HG03571 (cell line): ENCODE data around the gene ARL5C.

ENCODE experiments used
- ATAC-seq: cut with Tn5 transposase; IDR thresholded peaks from one replicate; pipeline ENCODE4 v1.9.1; 2021; ENCODE audit not compliant: unreplicated experiment

The ARL5C gene, protein sequence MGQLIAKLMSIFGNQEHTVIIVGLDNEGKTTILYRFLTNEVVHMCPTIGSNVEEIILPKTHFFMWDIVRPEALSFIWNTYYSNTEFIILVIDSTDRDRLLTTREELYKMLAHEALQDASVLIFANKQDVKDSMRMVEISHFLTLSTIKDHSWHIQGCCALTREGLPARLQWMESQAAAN

DNA sequence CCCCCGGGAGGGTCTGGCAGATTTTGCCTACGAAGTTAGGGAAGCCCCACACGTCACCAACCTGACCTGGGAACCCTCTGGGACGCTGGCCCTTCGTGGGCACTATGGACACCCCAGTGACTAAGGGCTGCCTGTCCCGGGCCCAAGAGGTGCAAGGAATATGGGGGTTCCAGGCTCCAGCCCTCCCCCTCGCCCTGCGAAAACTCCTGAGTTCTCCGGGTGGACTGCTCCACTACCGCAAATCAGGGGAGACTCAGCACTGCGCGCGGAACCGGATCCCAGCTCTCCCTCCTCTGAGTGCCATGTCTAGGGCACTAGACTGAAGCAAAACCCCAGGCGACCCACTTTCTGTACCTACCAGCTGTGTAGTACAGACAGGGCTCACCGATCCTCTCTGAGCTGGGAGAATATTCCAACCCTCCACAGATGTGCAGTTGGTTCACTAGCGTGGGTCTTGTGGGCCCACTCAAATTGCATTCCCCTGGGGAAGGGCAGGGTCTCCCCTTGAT, at the start of gene ARL5C:
ARL5C (minus strand) TSS at position 321 of the 509 bp plus-strand sequence. CDS start 401 bp downstream, outside the sequence.
- ATAC-seq: no peak

DNA sequence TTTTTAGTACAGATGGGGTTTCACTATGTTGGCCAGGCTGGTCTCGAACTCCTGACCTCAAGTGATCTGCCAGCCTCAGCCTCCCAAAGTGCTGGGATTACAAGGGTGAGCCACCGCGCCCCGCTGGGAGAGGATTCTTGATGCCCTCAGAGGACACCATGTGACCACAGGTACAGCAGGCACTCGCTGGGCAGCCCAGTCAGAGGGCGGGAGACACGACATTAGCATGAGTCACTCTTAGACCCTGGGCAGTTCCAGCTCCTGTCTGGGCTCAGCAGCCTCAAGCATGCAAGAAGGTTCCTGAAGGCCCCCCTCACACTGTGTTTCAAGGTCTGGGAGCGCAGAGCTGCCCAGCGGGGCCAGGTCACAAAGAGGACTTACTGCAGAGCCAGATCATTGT, 47.9 kb upstream of the ARL5C start:
- ATAC-seq: no peak

DNA sequence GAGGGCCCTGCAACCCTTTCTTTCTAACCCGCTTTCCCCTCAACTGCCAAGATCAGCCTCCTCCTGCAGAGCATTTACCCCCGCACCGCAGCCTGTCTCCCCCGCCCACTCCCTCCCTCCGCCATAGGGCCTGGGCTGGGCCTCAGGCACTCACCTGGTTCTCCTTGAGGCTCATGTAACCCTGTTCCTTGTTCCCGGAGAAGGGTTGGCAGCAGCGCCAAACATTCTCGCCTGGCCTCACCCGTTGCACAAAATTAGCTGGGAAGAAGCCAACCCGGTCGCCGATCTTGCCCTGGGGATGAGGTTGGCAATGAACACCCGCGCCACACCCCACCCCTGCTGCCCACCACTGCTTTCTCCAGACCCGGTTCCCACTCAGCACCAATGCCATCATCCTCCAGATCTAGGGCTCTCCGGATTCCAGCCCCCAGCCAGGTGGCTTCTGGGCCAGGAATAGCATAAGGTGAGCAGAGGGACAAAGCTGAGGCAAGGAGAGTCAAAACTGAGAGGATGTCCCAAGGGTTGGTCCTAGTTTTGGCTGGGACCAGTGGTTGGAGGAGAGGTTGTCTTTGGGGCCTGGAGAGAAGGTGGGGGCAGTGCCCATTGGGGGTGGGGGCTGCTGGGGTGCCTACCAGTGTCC, 47.0 kb upstream of the ARL5C start:
- ATAC-seq: no peak

DNA sequence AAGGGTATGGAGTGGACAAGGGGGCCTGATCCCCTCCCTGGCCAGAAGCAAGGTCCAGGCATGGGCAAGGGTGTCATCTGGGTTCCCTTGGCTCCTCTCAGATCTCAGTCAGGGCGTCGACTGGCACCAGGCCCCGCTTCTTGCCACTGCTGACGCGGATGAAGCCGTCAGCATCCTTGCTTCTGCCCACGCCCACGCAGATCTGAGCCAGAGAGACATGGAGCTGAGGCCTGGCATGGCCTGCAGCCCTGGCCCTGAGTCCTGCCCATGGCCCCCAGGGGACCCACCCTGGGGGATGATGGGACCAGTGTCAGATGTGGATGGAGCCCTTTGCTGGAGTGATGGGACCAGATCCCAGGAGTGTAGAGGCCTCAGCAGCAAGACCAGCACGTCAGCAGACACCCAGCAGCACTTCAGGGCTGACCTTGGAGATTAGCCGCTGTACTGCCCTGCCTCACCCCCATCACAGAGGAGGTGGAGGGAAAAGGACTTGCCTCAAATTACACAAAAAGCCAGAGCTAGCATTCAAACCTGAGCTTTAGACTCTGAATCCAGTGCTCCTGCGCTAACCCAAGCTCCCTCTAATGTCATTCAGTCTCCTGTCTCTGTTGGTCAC, 46.3 kb upstream of the ARL5C start:
- no peak for ATAC-seq

DNA sequence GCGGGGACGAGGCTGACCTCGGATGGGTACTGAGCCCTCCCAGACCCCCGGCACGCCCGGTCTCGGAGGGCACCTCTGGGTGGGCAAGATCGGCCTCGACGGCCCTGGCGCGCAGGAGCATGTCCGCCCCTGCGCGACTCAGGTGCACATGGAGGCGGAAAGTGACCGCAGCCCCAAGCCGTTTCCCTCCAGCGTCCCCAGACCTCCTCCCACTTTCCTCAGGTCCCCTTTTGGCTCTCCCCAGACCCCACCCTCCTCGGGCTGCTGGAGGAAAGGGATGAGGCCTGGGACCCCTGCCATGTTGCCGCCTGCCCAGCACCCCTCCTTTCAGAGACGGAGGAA, 44.1 kb upstream of the ARL5C start:
- no peak for ATAC-seq

DNA sequence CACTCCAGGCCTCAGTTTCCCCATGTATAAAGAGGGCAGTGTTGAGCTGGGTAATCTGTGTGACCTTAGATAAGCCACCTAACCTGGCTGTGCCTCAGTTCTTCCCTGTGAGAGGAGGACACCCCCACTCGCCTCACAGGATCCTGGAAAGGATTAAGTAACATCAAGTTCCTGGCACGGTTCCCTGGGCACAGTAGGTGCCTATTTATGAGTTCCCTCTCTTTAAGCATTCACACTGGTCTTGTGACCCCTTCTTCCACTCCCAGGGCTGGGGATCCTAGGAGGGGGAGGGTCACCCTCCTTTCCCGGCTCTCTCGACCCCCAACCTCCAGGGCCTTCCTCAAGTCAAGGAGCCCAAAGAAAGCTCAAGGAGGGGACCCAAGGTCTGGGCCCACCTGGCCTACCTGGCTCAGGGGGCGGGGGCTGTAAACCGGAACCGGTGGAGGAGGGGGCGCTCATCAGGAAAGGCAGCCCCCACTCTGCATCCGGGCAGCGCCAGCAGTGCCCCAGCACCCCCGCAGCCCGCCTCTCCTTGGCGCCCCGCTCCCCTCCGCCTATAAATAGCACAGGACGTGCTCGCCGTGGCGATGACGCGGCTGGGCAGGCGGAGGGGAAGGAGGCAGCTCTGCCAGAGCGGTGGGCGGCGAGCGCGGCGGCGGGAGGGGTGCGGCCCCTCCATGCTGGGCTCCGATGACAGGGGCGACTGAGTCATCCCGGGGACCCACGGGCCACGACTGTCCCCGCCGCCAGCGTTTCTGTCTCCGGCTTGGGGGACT, 43.5 kb upstream of the ARL5C start:
- ATAC-seq: no peak

DNA sequence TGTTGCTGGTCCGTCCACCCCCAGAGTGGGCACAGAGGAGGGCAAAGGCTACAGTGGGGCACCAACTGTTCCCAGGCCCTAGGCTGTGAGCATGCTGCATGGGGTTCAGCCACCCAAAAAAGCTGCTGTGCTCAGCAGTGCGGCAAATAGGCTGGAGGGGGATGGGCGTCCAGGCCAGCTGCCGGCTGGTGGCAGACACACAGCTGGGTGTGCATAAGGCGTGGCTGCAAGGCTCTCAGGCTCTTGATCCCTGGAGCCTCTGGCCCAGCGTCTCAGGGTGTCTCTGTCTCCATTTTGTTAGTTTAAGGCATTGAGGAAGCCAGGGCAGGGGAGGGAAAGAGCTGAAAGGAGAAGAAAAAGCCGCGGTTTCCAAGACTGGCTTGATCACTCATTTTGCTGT, 42.9 kb upstream of the ARL5C start:
- ATAC-seq: no peak

DNA sequence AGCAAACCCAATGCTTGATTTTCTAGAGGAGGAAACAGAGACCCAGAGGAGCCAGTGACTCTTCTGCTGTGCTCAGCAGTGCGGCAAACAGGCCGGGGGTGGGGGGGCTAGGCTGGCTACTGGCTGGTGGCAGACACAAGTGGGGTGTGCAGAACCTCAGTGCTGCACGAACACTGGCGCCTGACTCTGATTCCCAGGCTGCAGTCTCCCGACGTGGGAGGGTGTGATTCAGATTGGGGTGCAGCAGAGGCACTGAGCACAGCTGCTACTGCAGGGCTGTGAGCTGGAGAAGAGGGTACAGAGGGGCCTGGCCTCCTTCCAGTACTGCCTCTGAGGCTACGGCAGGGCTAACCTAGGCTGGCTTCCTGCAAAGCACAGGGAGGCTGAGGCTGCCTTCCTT, 42.2 kb upstream of the ARL5C start:
- ATAC-seq: no peak

DNA sequence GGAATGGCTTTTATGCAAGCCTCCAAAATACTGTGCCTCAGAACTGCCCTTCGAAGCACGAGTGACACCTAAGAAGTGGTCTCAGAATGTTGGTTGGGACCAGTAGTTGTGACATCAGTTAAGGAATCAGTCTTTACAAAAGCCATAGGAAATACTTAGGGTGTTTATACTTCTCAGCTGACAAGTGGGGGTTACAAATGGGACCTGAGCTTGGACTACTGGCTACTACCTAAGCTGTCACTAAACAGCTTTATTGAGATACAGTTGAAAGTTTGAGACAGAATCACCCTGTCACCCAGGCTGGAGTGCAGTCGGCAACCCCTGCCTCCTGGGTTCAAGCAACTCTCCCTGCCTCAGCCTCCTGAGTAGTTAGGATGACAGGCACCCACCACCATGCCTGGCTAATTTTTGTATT, 39.2 kb upstream of the ARL5C start:
- ATAC-seq: no peak

DNA sequence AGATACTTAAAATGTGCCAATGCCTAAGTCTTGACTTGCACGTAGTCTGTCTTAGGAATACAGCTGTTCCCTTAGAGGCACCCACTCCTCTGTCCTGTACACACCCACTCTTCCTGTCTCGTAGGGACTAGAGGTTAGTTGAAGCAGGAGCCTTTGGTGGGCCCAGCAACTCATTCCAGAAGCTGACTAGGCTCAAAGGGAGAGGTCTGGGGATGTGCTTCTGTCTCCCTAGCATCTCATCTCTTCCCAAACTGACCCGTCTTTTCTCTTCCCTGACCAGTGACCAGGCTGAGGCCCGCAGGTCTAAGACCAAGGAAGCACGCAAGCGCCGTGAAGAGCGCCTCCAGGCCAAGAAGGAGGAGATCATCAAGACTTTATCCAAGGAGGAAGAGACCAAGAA, 38.3 kb upstream of the ARL5C start:
- no peak for ATAC-seq

DNA sequence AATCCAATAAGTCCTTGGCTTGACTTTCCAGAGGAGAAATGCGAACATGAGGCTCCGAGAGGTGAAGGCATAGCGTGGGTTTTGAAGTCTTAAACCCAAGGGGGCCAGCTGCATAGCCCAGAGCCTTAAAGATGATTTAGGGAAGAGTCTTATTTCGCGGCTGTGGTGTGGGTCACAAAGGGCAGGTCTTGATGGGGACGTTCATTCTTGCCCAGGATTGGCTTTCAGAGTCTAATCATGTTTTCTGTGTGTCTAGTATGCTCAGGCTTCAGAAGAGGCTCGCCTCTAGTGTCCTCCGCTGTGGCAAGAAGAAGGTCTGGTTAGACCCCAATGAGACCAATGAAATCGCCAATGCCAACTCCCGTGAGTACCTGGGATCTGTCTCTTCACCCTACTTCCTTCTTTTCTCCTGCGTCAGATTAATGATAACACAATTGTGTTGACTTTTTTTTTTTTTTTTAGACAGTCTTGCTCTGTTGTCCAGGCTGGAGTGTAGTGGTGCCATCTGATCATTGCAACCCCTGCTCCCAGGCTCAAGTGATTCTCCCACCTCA, 35.1 kb upstream of the ARL5C start:
- ATAC-seq: no peak

DNA sequence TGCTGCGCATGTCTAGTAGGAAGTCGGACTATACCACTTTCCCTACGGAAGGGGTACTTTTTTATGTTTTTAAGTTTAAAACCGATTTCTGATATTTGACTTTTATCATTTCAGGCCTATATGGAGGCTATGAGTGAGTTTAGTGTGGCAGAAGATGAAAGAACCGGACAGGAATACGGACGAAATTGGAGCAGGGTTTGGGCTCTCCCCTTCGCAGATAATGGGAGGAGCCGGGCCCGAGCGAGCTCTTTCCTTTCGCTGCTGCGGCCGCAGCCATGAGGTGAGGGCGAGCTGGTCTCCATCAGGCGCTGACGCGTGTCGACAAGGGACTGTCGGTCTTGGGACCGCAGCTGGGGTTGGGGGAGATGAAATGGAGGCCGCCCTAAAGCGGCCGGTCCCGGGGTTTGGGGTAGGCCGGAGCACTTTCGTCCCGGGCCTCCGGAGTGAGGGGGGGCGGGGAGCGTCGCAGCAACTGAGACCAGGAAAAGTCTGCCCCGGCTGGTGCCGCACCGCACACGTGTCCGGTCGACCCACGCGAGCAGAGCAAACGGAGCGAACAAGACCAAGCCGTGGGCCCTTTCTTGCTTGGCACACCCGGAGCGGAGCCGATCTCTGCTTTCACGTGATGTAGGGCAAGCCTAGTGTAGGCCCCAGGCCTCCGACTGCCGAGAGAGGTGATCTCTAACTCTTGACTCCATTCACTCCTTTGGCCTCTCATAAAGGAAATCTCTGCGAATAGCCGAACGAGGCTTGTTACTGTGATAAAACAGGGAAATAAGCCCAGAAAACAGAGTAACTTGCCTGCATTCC, 34.3 kb upstream of the ARL5C start, which contains the start of gene RPL19:
RPL19 (plus strand) TSS at position 214 of the 810 bp plus-strand sequence; CDS start at position 276, 62 bp downstream.
- ATAC-seq: peak; percentile 55

DNA sequence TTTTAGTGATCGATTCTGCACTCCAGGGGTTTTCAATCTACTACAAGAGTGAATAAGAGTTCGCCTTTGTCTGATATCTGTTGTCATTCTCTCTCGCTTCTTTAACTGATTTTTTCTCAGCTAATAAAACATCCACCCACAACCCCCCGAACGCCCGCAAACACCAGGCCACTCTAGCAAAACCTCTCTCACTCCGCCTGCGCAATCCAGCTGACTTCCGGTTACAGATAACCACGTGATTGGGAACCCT, 33.8 kb upstream of the ARL5C start:
- peak; percentile 49 for ATAC-seq

DNA sequence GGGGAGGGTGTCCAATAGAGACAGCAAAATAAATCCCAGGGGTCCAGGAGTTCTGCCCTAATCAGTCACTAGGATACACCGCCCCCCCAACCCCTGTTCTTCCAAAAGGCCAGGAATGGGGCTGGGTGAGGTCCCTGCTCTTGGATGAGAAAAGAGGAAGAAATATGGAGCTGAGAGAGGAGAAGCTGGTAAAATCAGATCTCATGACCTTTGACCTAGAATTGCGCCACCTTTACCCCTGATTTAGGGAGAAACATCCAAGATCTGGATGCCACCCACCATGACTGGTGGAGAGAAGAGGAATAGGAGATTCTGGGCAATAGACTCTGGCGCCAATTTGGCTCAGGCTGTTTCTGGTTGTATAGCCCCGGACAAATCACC, 32.2 kb upstream of the ARL5C start:
- no peak for ATAC-seq

DNA sequence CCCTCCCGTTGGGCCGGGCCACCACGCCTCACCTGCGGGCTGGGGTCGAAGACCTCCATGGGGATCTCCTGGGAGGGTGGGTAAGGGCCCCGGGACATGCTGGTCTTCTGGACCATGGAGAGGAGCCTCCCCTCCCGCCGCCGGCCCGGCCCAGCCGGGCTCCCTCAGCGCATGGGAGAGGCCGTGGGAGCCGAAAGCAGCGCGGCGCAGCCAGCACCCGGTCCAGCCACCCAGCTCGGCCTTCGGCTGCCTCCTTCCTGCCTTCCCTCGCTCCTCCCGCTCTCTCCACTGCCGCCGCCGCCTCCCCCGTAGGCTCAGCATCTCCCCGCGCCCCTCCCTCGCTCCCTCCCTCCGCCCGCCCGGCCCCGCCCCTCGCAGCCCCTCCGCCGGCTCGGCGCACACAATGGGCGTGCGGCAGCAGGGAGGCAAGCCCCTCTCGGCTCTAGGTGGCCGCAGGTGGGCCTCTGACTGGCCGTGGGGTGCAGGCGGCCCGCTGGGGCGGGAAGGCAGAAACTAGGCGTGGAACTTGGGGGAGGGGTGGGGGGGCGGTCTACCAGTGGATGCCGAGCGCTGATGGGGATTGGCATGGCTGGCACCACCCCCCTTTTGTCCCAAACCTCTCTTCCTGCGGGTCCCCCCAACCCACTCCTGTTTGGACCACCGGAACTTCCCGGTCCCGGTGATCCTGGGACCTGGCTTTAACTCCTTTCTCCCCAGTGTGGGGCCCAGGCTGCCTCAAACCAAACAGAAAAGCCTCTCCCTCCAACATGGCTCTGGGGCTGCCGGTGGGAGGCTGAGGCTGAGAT, 31.6 kb upstream of the ARL5C start, which contains the start of gene CACNB1:
CACNB1 (minus strand) TSS at position 290 of the 806 bp plus-strand sequence; CDS start at position 116, 174 bp downstream.
- ATAC-seq: no peak

DNA sequence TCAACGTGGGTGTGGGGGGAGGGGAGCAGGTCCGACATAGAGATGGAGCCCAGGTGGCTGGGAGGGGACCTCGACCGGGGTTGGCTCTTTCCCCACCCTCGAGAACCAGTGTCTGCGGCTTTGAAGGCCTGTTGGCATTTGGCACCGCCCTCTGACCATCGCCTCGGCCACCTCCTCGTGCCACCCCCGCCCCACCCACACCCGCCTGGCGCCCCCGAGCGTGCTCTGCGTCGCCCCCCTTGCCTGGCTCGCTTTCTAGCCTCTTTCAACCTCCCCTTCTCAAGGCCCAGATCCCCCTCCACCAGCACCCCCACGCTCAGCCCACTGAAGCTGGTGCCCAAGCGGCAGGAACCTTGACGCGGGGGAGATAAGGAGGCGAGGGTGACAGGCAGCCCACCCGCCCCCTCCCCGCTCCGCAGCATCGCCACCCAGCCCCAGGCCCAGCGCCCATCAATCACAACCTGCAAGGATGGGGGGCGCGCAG, 30.9 kb upstream of the ARL5C start:
- no peak for ATAC-seq

DNA sequence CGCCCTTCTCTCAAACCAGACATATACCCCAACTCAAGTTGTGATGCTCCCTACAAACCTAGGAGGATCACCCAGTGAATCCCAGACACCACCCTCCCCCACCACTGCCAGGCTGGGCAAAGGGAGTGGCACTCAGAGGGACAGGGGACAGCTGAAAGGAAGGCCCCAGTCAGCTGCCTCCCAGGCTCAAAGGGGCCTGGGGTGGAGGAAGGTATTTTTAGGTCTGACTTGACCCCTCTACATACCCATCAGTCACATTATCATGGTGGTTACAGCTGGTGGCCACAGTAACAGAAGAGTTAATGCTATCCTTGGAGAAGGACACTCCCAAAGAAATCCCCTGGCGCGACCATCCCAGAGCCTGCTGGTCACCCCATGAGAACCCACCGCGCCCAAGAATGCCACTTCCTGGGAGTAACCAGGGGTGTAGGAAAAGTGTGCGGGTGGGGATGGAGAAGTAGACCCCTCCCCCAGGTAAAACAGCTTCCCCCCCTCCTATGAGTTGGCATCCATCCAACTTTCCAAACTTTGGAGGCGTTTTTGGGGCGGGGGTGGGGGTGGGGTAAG, 30.4 kb upstream of the ARL5C start:
- ATAC-seq: no peak

DNA sequence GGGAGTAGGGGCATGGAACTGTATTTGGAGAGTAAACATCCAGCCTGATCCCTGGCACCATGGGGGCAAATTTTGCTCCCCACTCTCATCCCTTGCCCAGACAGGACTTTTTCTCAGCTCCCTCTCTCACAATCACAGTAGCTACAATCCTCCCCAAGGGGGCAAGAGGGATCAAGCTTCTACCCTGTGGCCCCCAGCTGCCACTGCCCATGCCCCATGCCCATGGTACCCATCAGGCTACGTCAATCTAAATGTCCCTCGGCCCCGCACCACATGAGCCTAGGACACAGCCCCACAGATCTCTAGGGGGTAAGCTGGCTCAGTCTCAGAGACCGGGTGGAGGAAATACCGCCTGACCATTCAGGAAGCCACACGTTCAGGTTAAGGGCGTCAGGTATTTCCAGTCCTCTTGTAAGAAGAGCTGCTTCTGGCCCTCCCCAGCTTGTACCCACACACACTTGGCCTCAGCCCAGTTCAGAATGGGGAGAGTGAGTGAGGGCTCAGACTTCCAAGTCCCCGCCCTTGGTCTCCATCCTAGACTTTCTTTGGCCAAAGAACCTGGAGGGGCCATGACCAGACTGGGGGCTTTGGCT, 29.7 kb upstream of the ARL5C start:
- no peak for ATAC-seq

DNA sequence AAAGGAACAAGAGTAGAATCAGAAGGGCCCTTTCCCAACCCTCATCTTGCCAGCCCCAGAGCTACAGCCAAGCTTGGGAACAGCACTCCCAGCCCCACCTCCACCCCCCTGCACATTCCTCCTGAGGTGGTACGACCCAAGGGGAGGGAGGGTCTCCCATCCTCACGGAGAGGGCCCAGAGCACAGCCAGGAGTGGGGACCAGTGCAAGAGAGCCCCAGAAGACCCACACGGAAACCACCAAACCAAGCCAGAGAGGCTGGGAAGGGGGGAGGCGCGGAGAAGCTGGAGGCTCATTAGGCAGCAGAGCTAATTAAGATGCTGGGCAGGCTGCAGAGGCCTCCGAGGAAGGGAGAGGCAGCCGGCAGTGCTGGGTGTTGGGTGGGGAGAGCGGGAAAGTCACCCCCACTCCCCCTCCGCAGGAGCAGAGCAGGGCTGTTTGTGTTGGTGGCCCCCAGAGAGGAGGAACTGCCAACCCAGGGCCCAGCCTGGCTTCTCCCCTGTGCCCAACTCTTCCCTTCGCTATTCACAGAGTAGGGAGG, 29.1 kb upstream of the ARL5C start:
- no peak for ATAC-seq
